ENCODE results near the gene PTPN4. TPM values are rescaled to one million over a fixed set of nuclear protein-coding genes. Genes with fewer than 3 reads are reported as not detected.

The PTPN4 gene
- total RNA-seq, 1 donor from 2014 or later: 37.4 TPM

GRCh38 chr2:119784876-119785275, 25.2 kb downstream of the PTPN4 start:
- Mint-ChIP-seq H3K27me3 (no peaks in the 10 kb centered on the region), H3K4me3 (no peak overlapping the region), H3K27ac (no peak overlapping the region), H3K9me3 (no peaks in the 10 kb centered on the region), H3K4me1 (ENCODE audit: unreplicated experiment) (peaks cover 7% of the 10 kb centered on the region), H3K36me3 (peaks cover 18% of the 10 kb centered on the region)
- no peak for DNase-seq (ENCODE audit: extremely low spot score, unreplicated experiment)
- TF ChIP-seq CTCF (conservative IDR thresholded peaks at IDR 0.05): no peak

- peaks cover 23% of the 10 kb centered on the region for H3K36me3 Mint-ChIP-seq
- no peak overlapping the region for H3K4me3 Mint-ChIP-seq
- H3K27me3 Mint-ChIP-seq: no peaks in the 10 kb centered on the region
- DNase-seq (ENCODE audit: extremely low spot score, unreplicated experiment): no peak
- TF ChIP-seq CTCF (conservative IDR thresholded peaks at IDR 0.05): no peak
- H3K9me3 Mint-ChIP-seq: peaks cover 8% of the 10 kb centered on the region
- peaks cover 7% of the 10 kb centered on the region for H3K4me1 Mint-ChIP-seq (ENCODE audit: unreplicated experiment)
- no peak overlapping the region for H3K27ac Mint-ChIP-seq
These were observed 26.6 kb downstream of the PTPN4 start for GRCh38 chr2:119786295-119786694.

GRCh38 chr2:119788752-119789151, 29.0 kb downstream of the PTPN4 start:
- Mint-ChIP-seq H3K9me3 (peaks cover 12% of the 10 kb centered on the region), H3K27me3 (no peaks in the 10 kb centered on the region), H3K4me3 (no peak overlapping the region), H3K27ac (no peak overlapping the region), H3K4me1 (ENCODE audit: unreplicated experiment) (peaks cover 2% of the 10 kb centered on the region), H3K36me3 (peaks cover 36% of the 10 kb centered on the region)
- TF ChIP-seq CTCF (conservative IDR thresholded peaks at IDR 0.05): no peak
- no peak for DNase-seq (ENCODE audit: extremely low spot score, unreplicated experiment)

GRCh38 chr2:119790466-119790865, 30.7 kb downstream of the PTPN4 start:
- Mint-ChIP-seq H3K4me1 (ENCODE audit: unreplicated experiment) (no peaks in the 10 kb centered on the region), H3K27ac (no peak overlapping the region), H3K36me3 (peaks cover 39% of the 10 kb centered on the region), H3K9me3 (peaks cover 12% of the 10 kb centered on the region), H3K27me3 (no peaks in the 10 kb centered on the region), H3K4me3 (no peak overlapping the region)
- no peak for TF ChIP-seq CTCF (conservative IDR thresholded peaks at IDR 0.05)
- DNase-seq (ENCODE audit: extremely low spot score, unreplicated experiment): no peak

GRCh38 chr2:119792907-119793312, 33.2 kb downstream of the PTPN4 start:
- H3K9me3 Mint-ChIP-seq: peaks cover 12% of the 10 kb centered on the region
- peaks cover 45% of the 10 kb centered on the region for H3K36me3 Mint-ChIP-seq

More at GRCh38 chr2:119792907-119793312, 33.2 kb downstream of the PTPN4 start:
- Mint-ChIP-seq H3K27ac (no peak overlapping the region), H3K4me3 (no peak overlapping the region), H3K4me1 (ENCODE audit: unreplicated experiment) (no peaks in the 10 kb centered on the region), H3K27me3 (no peaks in the 10 kb centered on the region)
- DNase-seq (ENCODE audit: extremely low spot score, unreplicated experiment): no peak
- no peak for TF ChIP-seq CTCF (conservative IDR thresholded peaks at IDR 0.05)
